GM21786 (cell line): ENCODE data around the gene PAX5.

Source experiments
- ATAC-seq: cut with Tn5 transposase; IDR thresholded peaks from one replicate; pipeline ENCODE4 v1.9.1; 2021; ENCODE audit not compliant: unreplicated experiment

Gene PAX5

GRCh38 chr9:36988848-36989247 is 45.2 kb downstream of the PAX5 start:
- ATAC-seq, result no peak

- ATAC-seq, result no peak
Measured at GRCh38 chr9:36987891-36988290, 46.2 kb downstream of the PAX5 start.

- no peak for ATAC-seq
Measured at GRCh38 chr9:36987409-36987808, 46.7 kb downstream of the PAX5 start.

DNA sequence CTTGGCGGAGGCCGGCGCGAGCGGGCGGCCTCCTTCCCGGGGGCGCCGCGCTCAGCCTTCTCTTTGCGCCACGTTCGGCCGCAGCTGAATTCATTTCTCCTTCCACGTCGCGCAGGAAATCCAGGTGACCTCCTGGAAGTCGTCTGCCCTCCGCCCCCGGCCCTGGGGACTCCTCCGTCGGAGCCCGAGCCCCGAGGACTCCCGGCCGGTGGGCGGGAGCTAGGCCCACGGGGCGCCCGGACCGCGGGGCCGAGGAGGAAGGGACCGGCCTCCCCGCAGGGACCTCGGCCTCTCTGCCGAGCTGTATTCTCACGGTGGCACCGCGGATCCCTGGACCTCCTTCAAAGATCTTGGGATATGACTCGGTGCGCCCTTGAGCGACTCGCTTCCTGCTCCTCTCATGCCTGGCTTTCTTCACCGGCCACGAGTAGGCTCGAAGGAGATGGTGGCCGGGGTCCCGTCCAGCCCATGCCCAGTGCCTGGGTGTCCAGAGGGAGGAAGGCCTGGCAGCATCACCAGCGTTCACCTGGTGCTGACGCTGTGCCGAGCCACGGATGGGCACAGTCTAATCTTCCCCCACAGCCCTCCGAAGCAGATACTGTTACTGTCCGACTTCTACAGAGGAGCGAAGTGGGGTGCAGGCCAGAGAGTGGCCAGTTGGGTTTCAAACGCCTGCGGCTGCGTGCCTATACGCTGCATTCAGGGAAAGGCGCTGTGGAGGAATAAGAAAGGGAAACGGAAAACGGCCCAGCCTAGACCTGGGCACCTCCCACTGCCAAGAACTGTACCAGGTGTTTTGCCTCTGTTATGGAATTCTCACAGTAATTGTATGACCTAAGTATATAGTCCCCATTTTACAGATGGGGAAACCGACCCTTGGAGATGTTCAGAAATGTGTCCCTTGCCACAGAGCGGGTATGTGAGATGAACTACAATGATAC is 47.3 kb downstream of the PAX5 start:
- ATAC-seq, result no peak

DNA sequence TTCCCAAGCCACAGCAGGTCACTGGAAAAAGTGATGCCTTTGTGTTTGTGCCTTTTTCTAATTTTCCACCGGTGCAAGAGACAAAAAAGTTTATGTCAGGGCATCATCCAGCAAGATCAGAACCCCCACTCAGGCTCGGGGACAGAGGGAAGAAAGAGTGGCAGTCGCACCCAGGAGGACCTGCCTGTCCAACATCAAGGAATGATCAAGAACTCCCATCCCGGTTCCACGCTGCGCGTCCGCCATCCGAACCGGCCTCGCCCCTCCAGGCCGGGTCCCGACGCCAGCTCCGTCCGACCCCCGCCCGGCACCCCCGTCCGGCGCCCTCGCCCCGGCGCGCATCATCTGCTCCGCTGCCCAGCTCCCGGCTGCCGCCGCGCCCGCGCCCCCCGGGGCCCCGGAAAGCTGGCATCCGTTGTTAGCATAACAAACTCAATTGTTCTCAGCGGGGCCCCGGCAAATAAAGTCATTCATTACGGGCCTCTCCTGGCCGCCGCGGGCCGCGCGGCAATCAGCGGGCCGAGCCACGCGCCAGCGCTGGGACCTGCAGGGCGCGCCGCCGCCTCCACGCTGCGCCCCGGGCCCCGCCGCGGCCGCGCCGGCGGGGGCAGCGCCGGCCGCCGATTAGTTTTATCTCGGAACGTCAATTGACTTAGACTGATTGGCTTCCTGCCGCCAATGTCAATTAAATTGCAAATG is 48.1 kb downstream of the PAX5 start:
- ATAC-seq, result no peak

- ATAC-seq, result no peak
Measured at GRCh38 chr9:36985061-36985768, 48.9 kb downstream of the PAX5 start.

DNA sequence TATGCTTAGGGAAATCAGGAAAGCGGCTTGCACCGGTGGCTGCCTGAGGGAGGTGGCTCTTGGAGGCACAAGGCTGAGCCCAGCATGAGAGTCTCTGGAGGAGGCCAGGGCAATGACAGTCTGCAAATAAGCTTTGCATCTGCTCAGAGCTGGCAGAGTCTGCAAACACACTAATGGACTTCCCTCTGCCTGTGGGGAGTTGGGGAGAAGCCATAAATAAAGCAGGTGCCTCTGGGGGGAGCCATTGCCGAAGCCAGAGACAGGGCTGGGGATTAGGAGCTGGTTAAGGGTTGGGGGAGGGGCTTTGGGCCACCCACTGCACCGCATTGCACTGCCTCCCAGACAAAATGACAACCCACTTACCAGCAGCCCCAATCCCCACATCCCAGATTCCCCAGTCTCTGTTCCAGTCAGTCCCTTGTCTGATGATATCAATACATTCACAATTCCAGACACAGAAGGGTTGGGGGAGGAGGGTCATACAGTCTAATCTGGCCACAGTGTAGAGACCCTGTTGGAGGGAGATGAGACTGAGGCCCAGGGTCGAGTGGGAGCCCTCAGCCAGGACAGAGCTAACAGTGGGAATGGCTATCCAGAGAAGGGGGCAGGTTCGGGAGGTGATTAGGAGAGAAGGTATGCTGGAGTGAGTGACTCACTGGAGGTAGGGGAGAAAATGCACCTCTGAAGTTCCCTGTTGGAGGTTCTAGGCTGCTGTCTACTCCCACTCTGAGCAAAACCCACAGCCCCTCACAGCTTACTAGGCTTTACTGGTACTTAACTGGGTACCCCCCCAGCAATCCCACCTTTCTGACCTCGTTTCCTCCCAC is 53.7 kb downstream of the PAX5 start:
- no peak for ATAC-seq

GRCh38 chr9:36976371-36977030 is 57.6 kb downstream of the PAX5 start:
- ATAC-seq, result no peak

DNA sequence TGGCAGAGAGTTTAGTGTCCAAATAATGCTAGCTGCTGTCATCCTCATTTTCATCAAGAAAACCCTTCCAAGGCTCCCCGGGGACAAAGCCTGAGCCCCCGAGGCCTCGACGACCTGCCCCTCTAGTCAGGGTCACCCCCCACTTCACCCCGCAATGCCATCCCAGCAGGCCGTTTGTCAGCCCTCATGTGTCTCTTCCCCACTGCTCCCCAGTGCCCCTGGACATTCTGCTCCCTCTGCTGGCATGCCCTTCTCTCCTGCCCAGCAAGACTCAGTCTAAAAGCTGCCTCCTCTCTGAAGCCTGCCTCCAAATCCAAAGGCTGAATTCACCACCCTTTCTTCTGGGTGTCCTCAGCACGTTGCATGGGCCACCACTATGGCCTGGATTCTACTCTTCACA is 59.3 kb downstream of the PAX5 start:
- ATAC-seq, result no peak

DNA sequence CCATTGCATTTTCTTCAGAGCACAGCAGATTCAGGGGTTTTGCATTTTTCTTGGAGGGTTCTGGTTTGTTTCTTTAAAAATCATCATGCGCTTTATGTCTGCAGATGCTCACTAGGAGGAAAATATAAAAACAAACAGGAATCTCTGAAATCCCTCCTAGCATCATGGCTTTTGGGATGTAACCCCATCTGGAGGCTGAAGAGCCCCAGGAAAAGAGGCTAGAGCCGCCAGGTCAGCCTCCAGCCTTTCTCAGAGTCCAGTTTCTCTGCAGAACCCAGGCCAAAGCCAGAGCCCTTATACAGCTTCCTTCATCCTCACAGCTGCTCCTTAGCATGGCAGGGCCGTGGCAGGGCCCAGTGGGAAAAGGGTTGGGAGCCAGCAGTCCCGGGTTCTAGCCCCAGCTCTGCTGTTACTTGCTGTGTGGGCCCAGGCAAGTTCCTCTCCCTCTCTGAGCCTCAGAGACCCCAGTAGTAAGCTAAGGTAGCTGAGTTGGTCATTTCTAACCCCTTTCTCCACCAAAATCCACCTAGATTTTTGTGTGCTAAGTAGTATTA is 62.1 kb downstream of the PAX5 start:
- no peak for ATAC-seq

- ATAC-seq, result no peak
Measured at GRCh38 chr9:36970007-36970888, 63.8 kb downstream of the PAX5 start.

GRCh38 chr9:36969216-36969771 is 64.8 kb downstream of the PAX5 start:
- ATAC-seq, result no peak

GRCh38 chr9:36968574-36969215 is 65.4 kb downstream of the PAX5 start:
- no peak for ATAC-seq

GRCh38 chr9:36967997-36968396 is 66.1 kb downstream of the PAX5 start:
- no peak for ATAC-seq

DNA sequence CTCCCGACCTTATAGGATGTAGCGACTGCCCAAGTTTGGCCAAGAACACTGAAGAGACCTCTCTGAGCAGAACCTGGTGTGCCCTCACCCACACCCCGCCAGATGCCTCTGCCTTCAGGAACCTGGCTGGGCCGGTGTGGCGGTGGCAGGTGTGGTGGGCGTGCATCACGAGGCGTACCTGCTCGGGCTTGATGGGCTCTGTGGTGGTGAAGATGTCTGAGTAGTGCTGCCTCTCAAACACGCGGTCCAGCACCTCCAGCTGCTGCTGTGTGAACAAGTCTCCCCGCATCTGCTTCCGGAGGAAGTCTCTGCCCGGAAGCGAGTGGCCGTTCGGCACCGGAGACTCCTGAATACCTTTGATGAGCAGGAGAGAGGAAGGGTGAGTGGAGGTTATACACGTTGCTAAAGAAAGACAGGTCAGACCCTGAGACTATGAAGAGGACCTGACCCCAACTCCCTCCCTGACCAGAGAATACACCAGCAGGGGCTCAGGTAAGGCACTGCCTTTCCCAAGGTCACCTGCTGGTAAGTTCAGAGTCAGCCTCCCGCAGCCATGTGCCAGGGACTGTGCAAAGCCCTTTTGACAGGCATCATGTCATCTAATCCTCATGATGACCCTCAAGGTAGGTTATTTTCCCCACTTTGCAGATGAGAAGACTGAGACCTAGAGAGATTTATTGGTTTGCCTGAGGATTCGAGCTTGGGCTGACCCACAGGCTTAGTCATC is 67.5 kb downstream of the PAX5 start:
- ATAC-seq, result no peak

DNA sequence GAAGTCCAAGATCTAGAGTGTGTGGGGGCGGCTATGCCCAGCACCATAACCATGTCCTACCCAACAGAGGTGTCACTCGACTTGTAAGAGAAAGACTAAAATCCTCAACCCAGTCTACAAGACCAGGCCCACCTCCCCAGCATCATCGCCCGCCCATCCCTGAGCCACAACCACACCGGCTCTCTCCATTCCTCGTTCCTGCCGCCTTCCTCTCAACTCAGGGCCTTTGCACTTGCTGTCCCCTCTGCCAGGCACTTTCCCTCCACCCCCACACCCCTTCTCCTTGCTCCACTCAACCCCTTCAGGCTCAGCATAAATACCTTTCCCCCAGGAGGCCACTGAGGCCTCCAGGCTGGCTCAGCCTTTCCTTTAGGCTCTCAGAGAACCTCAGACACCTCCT is 69.3 kb downstream of the PAX5 start:
- ATAC-seq, result no peak

DNA sequence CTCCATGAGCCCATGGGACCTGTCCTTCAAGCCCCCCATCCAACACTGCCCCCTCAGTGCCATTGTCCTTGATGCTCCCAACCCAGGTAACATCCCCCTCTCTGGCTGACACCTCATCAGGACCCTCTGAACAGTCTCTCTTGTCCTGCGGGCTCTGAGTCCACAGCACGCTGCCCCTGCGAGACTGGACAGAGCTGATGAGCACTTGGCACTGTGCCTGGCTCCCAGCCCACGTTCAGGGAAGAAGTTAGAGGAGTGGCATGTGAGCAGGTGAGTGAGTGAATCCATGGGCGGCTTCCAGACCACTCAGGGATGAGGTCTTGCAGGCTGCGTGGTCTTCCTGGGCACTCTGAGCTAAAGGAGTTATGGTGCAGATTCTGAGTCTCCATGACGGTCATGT is 70.7 kb downstream of the PAX5 start:
- no peak for ATAC-seq

DNA sequence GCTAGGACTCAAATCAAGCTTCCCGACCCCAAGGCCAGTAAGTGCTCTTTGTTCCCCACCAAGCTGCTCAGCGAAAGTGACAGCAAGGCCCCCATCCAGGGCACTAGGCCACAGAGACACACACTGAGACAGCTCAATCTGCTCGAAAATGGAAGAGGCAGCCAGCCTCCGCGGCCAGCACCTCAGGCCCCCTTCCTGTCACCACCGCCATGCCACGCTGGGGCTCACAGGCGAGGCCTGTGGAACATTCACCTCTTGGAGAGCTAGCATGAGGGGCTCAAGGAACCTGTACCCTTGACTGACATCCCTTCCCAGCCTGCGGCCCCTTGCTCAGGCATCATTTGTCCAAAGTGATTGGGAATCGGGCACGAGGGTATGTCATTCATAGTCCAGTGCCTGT is 71.4 kb downstream of the PAX5 start:
- no peak for ATAC-seq
